ENCODE results near the gene ANKH. TPM values are rescaled to one million over a fixed set of nuclear protein-coding genes. Genes with fewer than 3 reads are reported as not detected.

ANKH gene
- total and polyA plus RNA-seq, 4 donors, result 9.3 to 57.1 (median 37.4) TPM

DNA sequence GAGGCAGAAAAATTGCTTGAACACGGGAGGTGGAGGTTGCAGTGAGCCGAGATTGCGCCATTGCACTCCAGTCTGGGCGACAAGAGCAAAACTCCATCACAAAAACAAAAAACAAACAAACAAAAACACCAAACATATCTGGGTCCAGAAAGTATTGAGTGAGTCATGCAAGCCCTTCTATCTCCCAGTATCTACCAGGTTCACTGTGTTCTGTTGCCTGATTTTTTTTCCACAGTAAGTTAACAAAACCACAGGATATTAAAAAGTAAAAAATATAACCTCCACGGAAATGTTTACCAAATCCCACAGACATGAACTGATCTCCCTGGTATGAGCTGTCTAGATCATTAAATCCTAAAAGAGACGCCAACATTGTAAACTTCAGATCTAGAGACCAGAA, 94.4 kb downstream of the ANKH start:
- WGBS, result 68% methylated on average over 6 of the region's 6 CpGs
- Histone ChIP-seq H3K4me1 (ENCODE audit: control insufficient read depth in 4 of 4, insufficient read depth in 4 of 4, low read length in 3 of 4) (peaks cover 6 to 26% (median 14%) of the 10 kb centered on the region in 4 donors), H3K36me3 (ENCODE audit: control insufficient read depth in 4 of 4, insufficient read depth in 3 of 4, low read depth in 1 of 4, low read length in 3 of 4) (peaks cover 0 to 3% (median 1%) of the 10 kb centered on the region in 4 donors), H3K9ac (ENCODE audit: low read depth in 1 of 2, low read length in 2 of 2) (no peak overlapping the region), H3K27ac (ENCODE audit: low read depth in 1 of 2, low read length in 2 of 2) (peak overlapping the region; percentile 9 to 51), H3K27me3 (ENCODE audit: control insufficient read depth in 4 of 4, insufficient read depth in 4 of 4, low read length in 3 of 4) (no peaks in the 10 kb centered on the region), H3K4me3 (ENCODE audit: low read depth in 1 of 3, low read length in 3 of 3) (no peak overlapping the region), H3K9me3 (ENCODE audit: control insufficient read depth in 4 of 4, low read length in 3 of 4) (no peaks in the 10 kb centered on the region)
- DNase-seq (ENCODE audit: low spot score), result no peak
- TF ChIP-seq RXRA (IDR thresholded peaks at IDR 0.05), result peak in 1 of 2 donors; percentile 31
- no peak for TF ChIP-seq RAD21 (IDR thresholded peaks at IDR 0.05)
- no peak for TF ChIP-seq NR2F2 (IDR thresholded peaks at IDR 0.05)
- TF ChIP-seq YY1 (IDR thresholded peaks at IDR 0.05), result no peak
- TF ChIP-seq FOXA1 (IDR thresholded peaks at IDR 0.05), result no peak
- TF ChIP-seq, protein P1, sequence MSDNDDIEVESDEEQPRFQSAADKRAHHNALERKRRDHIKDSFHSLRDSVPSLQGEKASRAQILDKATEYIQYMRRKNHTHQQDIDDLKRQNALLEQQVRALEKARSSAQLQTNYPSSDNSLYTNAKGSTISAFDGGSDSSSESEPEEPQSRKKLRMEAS (IDR thresholded peaks at IDR 0.05), result no peak
- TF ChIP-seq, protein P2, sequence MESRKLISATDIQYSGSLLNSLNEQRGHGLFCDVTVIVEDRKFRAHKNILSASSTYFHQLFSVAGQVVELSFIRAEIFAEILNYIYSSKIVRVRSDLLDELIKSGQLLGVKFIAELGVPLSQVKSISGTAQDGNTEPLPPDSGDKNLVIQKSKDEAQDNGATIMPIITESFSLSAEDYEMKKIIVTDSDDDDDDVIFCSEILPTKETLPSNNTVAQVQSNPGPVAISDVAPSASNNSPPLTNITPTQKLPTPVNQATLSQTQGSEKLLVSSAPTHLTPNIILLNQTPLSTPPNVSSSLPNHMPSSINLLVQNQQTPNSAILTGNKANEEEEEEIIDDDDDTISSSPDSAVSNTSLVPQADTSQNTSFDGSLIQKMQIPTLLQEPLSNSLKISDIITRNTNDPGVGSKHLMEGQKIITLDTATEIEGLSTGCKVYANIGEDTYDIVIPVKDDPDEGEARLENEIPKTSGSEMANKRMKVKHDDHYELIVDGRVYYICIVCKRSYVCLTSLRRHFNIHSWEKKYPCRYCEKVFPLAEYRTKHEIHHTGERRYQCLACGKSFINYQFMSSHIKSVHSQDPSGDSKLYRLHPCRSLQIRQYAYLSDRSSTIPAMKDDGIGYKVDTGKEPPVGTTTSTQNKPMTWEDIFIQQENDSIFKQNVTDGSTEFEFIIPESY (IDR thresholded peaks at IDR 0.05), result no peak
- peak in 1 of 2 donors; percentile 14 for TF ChIP-seq HNF4A (conservative IDR thresholded peaks at IDR 0.05)
- no peak for TF ChIP-seq CTCF (IDR thresholded peaks at IDR 0.05; ENCODE audit: low read depth, low read length, missing input control)
- TF ChIP-seq FOXA2 (IDR thresholded peaks at IDR 0.05), result no peak
- TF ChIP-seq EGR1 (IDR thresholded peaks at IDR 0.05; ENCODE audit: low read depth in 2 of 2), result no peak
- TF ChIP-seq GABPA (IDR thresholded peaks at IDR 0.05 in 1 of 2, conservative IDR thresholded peaks at IDR 0.05 in 1 of 2), result no peak
- TF ChIP-seq TAF1 (conservative IDR thresholded peaks at IDR 0.05), result no peak

DNA sequence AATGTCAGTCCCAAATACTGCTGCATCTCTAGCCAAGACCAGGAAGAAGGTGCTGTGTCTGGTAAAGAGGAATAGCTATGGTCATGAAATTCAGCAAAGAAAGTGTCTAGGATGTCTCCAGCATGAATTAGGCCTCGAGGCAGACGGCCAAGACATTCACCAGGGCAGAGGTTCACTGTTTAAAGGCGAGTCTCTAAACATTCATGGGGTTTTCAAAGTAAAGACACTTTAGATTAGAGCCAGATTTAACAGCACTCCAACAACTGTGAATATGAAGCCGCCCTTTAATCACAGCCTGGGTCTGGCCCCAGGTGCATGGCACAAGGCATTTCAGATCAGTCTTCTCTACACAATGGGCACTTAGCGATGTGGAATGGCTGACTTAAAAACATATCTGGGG, 95.0 kb downstream of the ANKH start:
- WGBS, result 90% methylated on average over 5 of the region's 5 CpGs
- Histone ChIP-seq H3K27ac (ENCODE audit: low read depth in 1 of 2, low read length in 2 of 2) (no peak overlapping the region), H3K4me1 (ENCODE audit: control insufficient read depth in 4 of 4, insufficient read depth in 4 of 4, low read length in 3 of 4) (peaks cover 6 to 26% (median 14%) of the 10 kb centered on the region in 4 donors), H3K4me3 (ENCODE audit: low read depth in 1 of 3, low read length in 3 of 3) (no peak overlapping the region), H3K27me3 (ENCODE audit: control insufficient read depth in 4 of 4, insufficient read depth in 4 of 4, low read length in 3 of 4) (no peaks in the 10 kb centered on the region), H3K9me3 (ENCODE audit: control insufficient read depth in 4 of 4, low read length in 3 of 4) (no peaks in the 10 kb centered on the region), H3K36me3 (ENCODE audit: control insufficient read depth in 4 of 4, insufficient read depth in 3 of 4, low read depth in 1 of 4, low read length in 3 of 4) (peaks cover 0 to 3% (median 1%) of the 10 kb centered on the region in 4 donors), H3K9ac (ENCODE audit: low read depth in 1 of 2, low read length in 2 of 2) (no peak overlapping the region)
- TF ChIP-seq FOXA2 (IDR thresholded peaks at IDR 0.05) (no peak), GABPA (IDR thresholded peaks at IDR 0.05 in 1 of 2, conservative IDR thresholded peaks at IDR 0.05 in 1 of 2) (no peak), RAD21 (IDR thresholded peaks at IDR 0.05) (no peak), JUND (IDR thresholded peaks at IDR 0.05) (no peak)
- TF ChIP-seq, protein P3, sequence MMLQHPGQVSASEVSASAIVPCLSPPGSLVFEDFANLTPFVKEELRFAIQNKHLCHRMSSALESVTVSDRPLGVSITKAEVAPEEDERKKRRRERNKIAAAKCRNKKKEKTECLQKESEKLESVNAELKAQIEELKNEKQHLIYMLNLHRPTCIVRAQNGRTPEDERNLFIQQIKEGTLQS (IDR thresholded peaks at IDR 0.05), result no peak
- DNase-seq (ENCODE audit: low spot score), result no peak

DNA sequence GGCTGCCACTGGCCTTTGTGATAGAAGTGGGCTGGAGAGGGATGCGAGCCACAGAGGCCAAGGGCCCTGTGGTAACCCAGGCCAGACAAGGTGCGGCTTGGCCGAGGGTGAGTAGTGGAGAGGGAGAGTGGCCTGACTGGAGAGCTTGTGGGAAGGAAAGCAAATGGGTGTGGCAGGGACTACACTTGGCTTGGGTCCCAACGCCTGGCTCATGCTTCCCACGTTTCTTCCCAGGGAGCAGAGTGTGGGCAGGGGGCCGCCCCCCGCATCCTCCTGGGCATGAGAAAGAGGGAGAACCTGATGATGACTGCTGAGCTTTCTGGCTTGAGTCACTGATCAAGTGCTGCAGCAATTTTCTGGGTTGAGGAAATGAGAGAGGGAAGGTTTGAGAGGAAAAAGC, 95.7 kb downstream of the ANKH start:
- H3K36me3 ChIP-seq (ENCODE audit: control insufficient read depth in 4 of 4, insufficient read depth in 3 of 4, low read depth in 1 of 4, low read length in 3 of 4), result peaks cover 0 to 2% (median 1%) of the 10 kb centered on the region in 4 donors
- WGBS, result 84% methylated on average over 7 of the region's 7 CpGs
- no peak overlapping the region for H3K27ac ChIP-seq (ENCODE audit: low read depth in 1 of 2, low read length in 2 of 2)
- DNase-seq (ENCODE audit: low spot score), result no peak
- peaks cover 6 to 26% (median 14%) of the 10 kb centered on the region in 4 donors for H3K4me1 ChIP-seq (ENCODE audit: control insufficient read depth in 4 of 4, insufficient read depth in 4 of 4, low read length in 3 of 4)
- no peak overlapping the region for H3K9ac ChIP-seq (ENCODE audit: low read depth in 1 of 2, low read length in 2 of 2)
- no peaks in the 10 kb centered on the region for H3K27me3 ChIP-seq (ENCODE audit: control insufficient read depth in 4 of 4, insufficient read depth in 4 of 4, low read length in 3 of 4)
- TF ChIP-seq HNF4A (conservative IDR thresholded peaks at IDR 0.05) (no peak), SP1 (IDR thresholded peaks at IDR 0.05) (no peak), RXRA (IDR thresholded peaks at IDR 0.05) (no peak), RAD21 (IDR thresholded peaks at IDR 0.05) (no peak), CTCF (IDR thresholded peaks at IDR 0.05; ENCODE audit: low read depth, low read length, missing input control) (no peak), FOXA1 (IDR thresholded peaks at IDR 0.05) (no peak)
- TF ChIP-seq, protein P1 (IDR thresholded peaks at IDR 0.05), result no peak
- TF ChIP-seq, protein P2 (IDR thresholded peaks at IDR 0.05), result no peak
- TF ChIP-seq, protein P3 (IDR thresholded peaks at IDR 0.05), result no peak
- H3K4me3 ChIP-seq (ENCODE audit: low read depth in 1 of 3, low read length in 3 of 3), result no peak overlapping the region
- no peaks in the 10 kb centered on the region for H3K9me3 ChIP-seq (ENCODE audit: control insufficient read depth in 4 of 4, low read length in 3 of 4)
